GM23248 (cell line): ENCODE data around the gene NUBPL. TPM values are rescaled to one million over a fixed set of nuclear protein-coding genes. Genes with fewer than 3 reads are reported as not detected.

Experiments used
- DNase-seq: peaks from one replicate; pipeline ENCODE4 v3.0.0-alpha.2; 2015
- H2AFZ ChIP-seq: fragments of 200-600 bp; sonication (generic); 2 replicates; pipeline ENCODE4 v1.6.1; 2016; ENCODE audit warnings: antibody characterized with exemption
- H3F3A ChIP-seq: fragments of 200-600 bp; sonication (generic); 2 replicates; pipeline ENCODE4 v1.6.1; 2016; ENCODE audit warnings: mild to moderate bottlenecking, antibody characterized with exemption, mixed run types; ENCODE audit not compliant: insufficient read depth
- H3K27ac ChIP-seq: fragments of 200-600 bp; sonication (generic); 2 replicates; pipeline ENCODE4 v1.5.1; 2016; ENCODE audit warnings: mild to moderate bottlenecking
- H3K27me3 ChIP-seq: fragments of 200-600 bp; sonication (generic); replicated peaks from 2 replicates; pipeline ENCODE4 v1.6.1; 2016; ENCODE audit warnings: mild to moderate bottlenecking; ENCODE audit not compliant: insufficient read depth
- H3K36me3 ChIP-seq: fragments of 200-600 bp; sonication (generic); 2 replicates; pipeline ENCODE4 v1.6.1; 2016; ENCODE audit warnings: low read depth, mild to moderate bottlenecking
- H3K4me1 ChIP-seq: fragments of 200-600 bp; sonication (generic); 2 replicates; pipeline ENCODE4 v1.6.1; 2016; ENCODE audit warnings: mild to moderate bottlenecking; ENCODE audit not compliant: insufficient read depth
- H3K4me2 ChIP-seq: fragments of 200-600 bp; sonication (generic); one replicate; pipeline ENCODE4 v1.6.1; 2016; ENCODE audit warnings: mild to moderate bottlenecking; ENCODE audit not compliant: unreplicated experiment
- H3K4me3 ChIP-seq: fragments of 200-600 bp; sonication (generic); 2 replicates; pipeline ENCODE4 v1.5.1; 2016; ENCODE audit warnings: mild to moderate bottlenecking
- H3K79me2 ChIP-seq: fragments of 200-600 bp; sonication (generic); 2 replicates; pipeline ENCODE4 v1.6.1; 2016; ENCODE audit warnings: mild to moderate bottlenecking; ENCODE audit not compliant: insufficient read depth
- H3K9ac ChIP-seq: fragments of 200-600 bp; sonication (generic); 2 replicates; pipeline ENCODE4 v1.6.1; 2016; ENCODE audit warnings: mild to moderate bottlenecking
- H3K9me2 ChIP-seq: fragments of 200-600 bp; sonication (generic); 2 replicates; pipeline ENCODE4 v1.6.1; 2016; ENCODE audit warnings: mixed run types, mild to moderate bottlenecking, moderate library complexity; ENCODE audit not compliant: insufficient read depth
- H3K9me3 ChIP-seq: fragments of 200-600 bp; sonication (generic); one replicate; pipeline ENCODE4 v1.6.1; 2017; ENCODE audit warnings: low read depth
- H4K20me1 ChIP-seq: fragments of 200-600 bp; sonication (generic); 2 replicates; pipeline ENCODE4 v1.6.0; 2016; ENCODE audit not compliant: insufficient read depth
- EZH2 ChIP-seq: fragments of 200-600 bp; sonication (generic); IDR thresholded peaks from 2 replicates; pipeline ENCODE4 v1.6.1; 2018; ENCODE audit warnings: antibody characterized with exemption, mild to moderate bottlenecking; ENCODE audit not compliant: insufficient read depth, poor library complexity, severe bottlenecking
- EZH2phosphoT487 ChIP-seq: fragments of 200-600 bp; sonication (generic); IDR thresholded peaks from 2 replicates; pipeline ENCODE4 v1.6.1; 2018; ENCODE audit warnings: antibody characterized with exemption, moderate library complexity, mild to moderate bottlenecking, low read depth; ENCODE audit not compliant: insufficient read depth
- WGBS, 2 experiments: methylation state at CpG; one replicate each; pipeline ENCODE4 v1.1.6; 2015 to 2017; ENCODE audit warnings: low lambda C conversion rate in 2 of 2, low coverage in 1 of 2; ENCODE audit errors: missing lambda C conversion rate in 2 of 2; 5-methylcytosine and 5-hydroxymethylcytosine counted together
- in situ Hi-C: fragments of 300-500 bp; cut with MboI; formaldehyde crosslinking; loops from 2 replicates; pipeline ENCODE4 v1.15.0; 2020
- polyA plus RNA-seq: library from polyadenylated mRNA; unstranded; fragments of >200 nt; fragmentation: Nextera tagmentation; extraction: Ambion mirVana; gene quantifications from 2 replicates; pipeline ENCODE4 v1.2.1, GENCODE V29; 2016
- total RNA-seq: library from RNA; depleted of rRNA; stranded (reverse); fragments of >200 nt; shearing (Covaris generic); gene quantifications from 2 replicates; pipeline ENCODE4 v1.2.3, GENCODE V29; 2014

NUBPL gene
- total and polyA plus RNA-seq, 2 experiments from 2014 or later, result 9.8 to 11.5 TPM

GRCh38 chr14:31884238-31884637 lies 323.0 kb downstream of the NUBPL start:
- Histone ChIP-seq H3K9me2 (no peaks in the 10 kb centered on the region), H3K9me3 (no peaks in the 10 kb centered on the region), H2AFZ (no peak overlapping the region), H3F3A (peaks cover 26% of the 10 kb centered on the region), H3K79me2 (no peaks in the 10 kb centered on the region), H3K4me3 (no peak overlapping the region), H3K27me3 (no peaks in the 10 kb centered on the region), H3K4me1 (peaks cover 40% of the 10 kb centered on the region), H4K20me1 (no peaks in the 10 kb centered on the region), H3K4me2 (no peak overlapping the region), H3K9ac (no peak overlapping the region), H3K36me3 (no peaks in the 10 kb centered on the region), H3K27ac (no peak overlapping the region)
- no peak for TF ChIP-seq EZH2phosphoT487
- no peak for TF ChIP-seq EZH2
- DNase-seq, result no peak
- 67 to 68% methylated on average over 2 of the region's 2 CpGs for WGBS, 2 experiments
- in situ Hi-C loops, result no loop called here

GRCh38 chr14:31884776-31885379 lies 323.7 kb downstream of the NUBPL start:
- H4K20me1 ChIP-seq, result no peaks in the 10 kb centered on the region
- H3K27me3 ChIP-seq, result no peaks in the 10 kb centered on the region
- no peak overlapping the region for H3K4me2 ChIP-seq
- no peak overlapping the region for H3K27ac ChIP-seq
- H3K9me2 ChIP-seq, result no peaks in the 10 kb centered on the region
- H3K4me1 ChIP-seq, result peaks cover 40% of the 10 kb centered on the region
- H2AFZ ChIP-seq, result no peak overlapping the region
- no peak overlapping the region for H3K4me3 ChIP-seq
- H3K79me2 ChIP-seq, result no peaks in the 10 kb centered on the region
- no peak for TF ChIP-seq EZH2phosphoT487
- no peak for TF ChIP-seq EZH2
- 93 to 96% methylated on average over 7 of the region's 7 CpGs for WGBS, 2 experiments
- H3K9me3 ChIP-seq, result no peaks in the 10 kb centered on the region
- H3K9ac ChIP-seq, result no peak overlapping the region
- peaks cover 26% of the 10 kb centered on the region for H3F3A ChIP-seq
- H3K36me3 ChIP-seq, result no peaks in the 10 kb centered on the region
- DNase-seq, result peak; percentile 71
- in situ Hi-C loops, result no loop called here

- Histone ChIP-seq H3K4me3 (no peak overlapping the region), H3F3A (peaks cover 15% of the 10 kb centered on the region), H3K9ac (no peak overlapping the region), H3K4me2 (no peak overlapping the region), H3K27ac (no peak overlapping the region), H2AFZ (no peak overlapping the region), H3K4me1 (peaks cover 29% of the 10 kb centered on the region), H3K9me3 (no peaks in the 10 kb centered on the region), H3K27me3 (no peaks in the 10 kb centered on the region), H3K9me2 (no peaks in the 10 kb centered on the region), H4K20me1 (no peaks in the 10 kb centered on the region), H3K36me3 (no peaks in the 10 kb centered on the region), H3K79me2 (no peaks in the 10 kb centered on the region)
- no peak for DNase-seq
- 84% methylated on average over 3 of the region's 3 CpGs for WGBS, 2 experiments
- in situ Hi-C loops, result no loop called here
- TF ChIP-seq EZH2phosphoT487 (no peak), EZH2 (no peak)
Observed at GRCh38 chr14:31886156-31886835, 325.1 kb downstream of the NUBPL start.

GRCh38 chr14:31887929-31888580 lies 326.9 kb downstream of the NUBPL start:
- Histone ChIP-seq H3K4me1 (peaks cover 17% of the 10 kb centered on the region; the same call in 1 of the 2 replicates), H3K27ac (no peak overlapping the region), H3K9ac (no peak overlapping the region), H3K27me3 (no peaks in the 10 kb centered on the region), H3K4me2 (no peak overlapping the region), H3K4me3 (no peak overlapping the region), H3K9me3 (no peaks in the 10 kb centered on the region), H2AFZ (no peak overlapping the region), H4K20me1 (no peaks in the 10 kb centered on the region), H3K79me2 (no peaks in the 10 kb centered on the region), H3F3A (no peaks in the 10 kb centered on the region), H3K36me3 (no peaks in the 10 kb centered on the region), H3K9me2 (no peaks in the 10 kb centered on the region)
- WGBS, 2 experiments, result 86 to 100% methylated on average over 2 to 4 of the region's 4 CpGs
- no peak for DNase-seq
- in situ Hi-C loops, result no loop called here
- TF ChIP-seq EZH2phosphoT487 (no peak), EZH2 (no peak)
